ENCODE measurements around the gene TJP2. TPM values are rescaled to one million over a fixed set of nuclear protein-coding genes. Genes with fewer than 3 reads are reported as not detected.

Gene TJP2
- polyA plus RNA-seq, 1 donor from 2014 or later: 3.1 TPM

- Histone ChIP-seq H3K27ac (ENCODE audit: low read length) (no peak overlapping the region), H3K9me3 (ENCODE audit: low read length) (no peaks in the 10 kb centered on the region), H3K79me2 (replicated peaks; ENCODE audit: insufficient read depth, low read length) (no peaks in the 10 kb centered on the region), H3K4me2 (ENCODE audit: low read length) (no peak overlapping the region), H3F3A (ENCODE audit: insufficient read depth, low read length, poor library complexity, severe bottlenecking) (no peaks in the 10 kb centered on the region), H3K4me3 (ENCODE audit: low read length) (no peak overlapping the region), H3K27me3 (ENCODE audit: insufficient read depth, low read depth, low read length) (no peaks in the 10 kb centered on the region), H4K20me1 (ENCODE audit: insufficient read depth) (no peaks in the 10 kb centered on the region), H3K36me3 (ENCODE audit: insufficient read depth, low read length) (no peaks in the 10 kb centered on the region), H2AFZ (ENCODE audit: low read depth, low read length) (no peak overlapping the region), H3K9ac (ENCODE audit: low read length) (no peak overlapping the region), H3K9me2 (ENCODE audit: insufficient read depth, low read length) (no peaks in the 10 kb centered on the region)
- TF ChIP-seq EZH2 (IDR thresholded peaks at IDR 0.05; ENCODE audit: borderline replicate concordance, insufficient read depth, low read length, poor library complexity, severe bottlenecking): no peak
- TF ChIP-seq SMC3 (conservative IDR thresholded peaks at IDR 0.05; ENCODE audit: poor library complexity): no peak
- TF ChIP-seq EP300 (conservative IDR thresholded peaks at IDR 0.05; ENCODE audit: poor library complexity, severe bottlenecking): no peak
- TF ChIP-seq POLR2AphosphoS5 (IDR thresholded peaks at IDR 0.05): no peak
- no peak for TF ChIP-seq MXI1 (conservative IDR thresholded peaks at IDR 0.05; ENCODE audit: poor library complexity, severe bottlenecking)
- TF ChIP-seq TAF1 (IDR thresholded peaks at IDR 0.05; ENCODE audit: low read depth): no peak
- no peak for TF ChIP-seq CTCF (IDR thresholded peaks at IDR 0.05; ENCODE audit: poor library complexity, severe bottlenecking)
- TF ChIP-seq REST (IDR thresholded peaks at IDR 0.05; ENCODE audit: borderline replicate concordance): no peak
These were observed 98.1 kb downstream of the TJP2 start for GRCh38 chr9:69272212-69272611.

- TF ChIP-seq EP300 (conservative IDR thresholded peaks at IDR 0.05; ENCODE audit: poor library complexity, severe bottlenecking) (no peak), MXI1 (conservative IDR thresholded peaks at IDR 0.05; ENCODE audit: poor library complexity, severe bottlenecking) (no peak), SMC3 (conservative IDR thresholded peaks at IDR 0.05; ENCODE audit: poor library complexity) (no peak), TAF1 (IDR thresholded peaks at IDR 0.05; ENCODE audit: low read depth) (no peak), RAD21 (conservative IDR thresholded peaks at IDR 0.05) (no peak), REST (IDR thresholded peaks at IDR 0.05; ENCODE audit: borderline replicate concordance) (no peak), CTCF (IDR thresholded peaks at IDR 0.05; ENCODE audit: poor library complexity, severe bottlenecking) (no peak), EZH2 (IDR thresholded peaks at IDR 0.05; ENCODE audit: borderline replicate concordance, insufficient read depth, low read length, poor library complexity, severe bottlenecking) (no peak), POLR2AphosphoS5 (IDR thresholded peaks at IDR 0.05) (no peak)
- H2AFZ ChIP-seq (ENCODE audit: low read depth, low read length): no peak overlapping the region
- no peaks in the 10 kb centered on the region for H3K27me3 ChIP-seq (ENCODE audit: insufficient read depth, low read depth, low read length)
- no peaks in the 10 kb centered on the region for H3K9me2 ChIP-seq (ENCODE audit: insufficient read depth, low read length)
- H3K9me3 ChIP-seq (ENCODE audit: low read length): no peaks in the 10 kb centered on the region
- H3K9ac ChIP-seq (ENCODE audit: low read length): no peak overlapping the region
- H3K4me3 ChIP-seq (ENCODE audit: low read length): no peak overlapping the region
- H3F3A ChIP-seq (ENCODE audit: insufficient read depth, low read length, poor library complexity, severe bottlenecking): no peaks in the 10 kb centered on the region
- H3K27ac ChIP-seq (ENCODE audit: low read length): no peak overlapping the region
- H3K36me3 ChIP-seq (ENCODE audit: insufficient read depth, low read length): no peaks in the 10 kb centered on the region
- H3K4me2 ChIP-seq (ENCODE audit: low read length): no peak overlapping the region
- no peaks in the 10 kb centered on the region for H4K20me1 ChIP-seq (ENCODE audit: insufficient read depth)
- no peaks in the 10 kb centered on the region for H3K79me2 ChIP-seq (replicated peaks; ENCODE audit: insufficient read depth, low read length)
These were observed 99.1 kb downstream of the TJP2 start for GRCh38 chr9:69273161-69273560.

Data from neural cell (in vitro differentiated cells).